Mesothelial cell of epicardium (in vitro differentiated cells): ENCODE measurements around the gene TSSK6. TPM values are rescaled to one million over a fixed set of nuclear protein-coding genes. Genes with fewer than 3 reads are reported as not detected.

ENCODE experiments used
- DNase-seq, 2 experiments: peaks; one replicate each; pipeline ENCODE4 v3.0.0; 2021; ENCODE audit warnings: low spot score in 2 of 2; ENCODE audit not compliant: unreplicated experiment in 2 of 2
- H3K27ac Mint-ChIP-seq: 2 replicates; pipeline ENCODE4 v1.8.0; 2021; ENCODE audit warnings: mixed read lengths
- H3K27me3 Mint-ChIP-seq: 2 replicates; pipeline ENCODE4 v1.8.0; 2021; ENCODE audit warnings: low read depth, mixed read lengths
- H3K36me3 Mint-ChIP-seq: 2 replicates; pipeline ENCODE4 v1.8.0; 2021; ENCODE audit warnings: mixed read lengths
- H3K4me1 Mint-ChIP-seq: 2 replicates; pipeline ENCODE4 v1.8.0; 2021; ENCODE audit warnings: mixed read lengths
- H3K4me3 Mint-ChIP-seq: 2 replicates; pipeline ENCODE4 v1.8.0; 2021; ENCODE audit warnings: mild to moderate bottlenecking, moderate library complexity, mixed read lengths
- H3K9me3 Mint-ChIP-seq: 2 replicates; pipeline ENCODE4 v1.8.0; 2021; ENCODE audit warnings: mixed read lengths
- CTCF ChIP-seq: fragments of 200-600 bp; sonication (generic); IDR thresholded peaks from one replicate; pipeline ENCODE4 v1.5.0; 2021; ENCODE audit warnings: antibody characterized with exemption; ENCODE audit not compliant: unreplicated experiment
- total RNA-seq: library from RNA; stranded (reverse); gene quantifications from 3 replicates; pipeline ENCODE4 v1.2.1, GENCODE V29; 2021

TSSK6 gene
- total RNA-seq, 1 donor from 2014 or later = 2.1 TPM

GRCh38 chr19:19527674-19528625 is 12.6 kb upstream of the TSSK6 start:
- Mint-ChIP-seq H3K27ac (no peak overlapping the region), H3K36me3 (peaks cover 3% of the 10 kb centered on the region), H3K4me3 (no peak overlapping the region), H3K4me1 (peaks cover 12% of the 10 kb centered on the region), H3K27me3 (no peaks in the 10 kb centered on the region), H3K9me3 (no peaks in the 10 kb centered on the region)
- no peak for TF ChIP-seq CTCF
- no peak for DNase-seq

- Mint-ChIP-seq H3K9me3 (no peaks in the 10 kb centered on the region), H3K4me1 (peaks cover 10% of the 10 kb centered on the region), H3K4me3 (no peak overlapping the region), H3K36me3 (peaks cover 6% of the 10 kb centered on the region), H3K27ac (no peak overlapping the region), H3K27me3 (no peaks in the 10 kb centered on the region)
- DNase-seq = no peak
- no peak for TF ChIP-seq CTCF
Observed at GRCh38 chr19:19527371-19527656, 12.0 kb upstream of the TSSK6 start.

GRCh38 chr19:19526581-19527370 is 11.4 kb upstream of the TSSK6 start:
- Mint-ChIP-seq H3K27me3 (no peaks in the 10 kb centered on the region), H3K4me1 (peaks cover 6% of the 10 kb centered on the region), H3K9me3 (no peaks in the 10 kb centered on the region), H3K27ac (no peak overlapping the region), H3K4me3 (no peak overlapping the region), H3K36me3 (peaks cover 6% of the 10 kb centered on the region)
- TF ChIP-seq CTCF = no peak
- no peak for DNase-seq

GRCh38 chr19:19525611-19526380 is 10.4 kb upstream of the TSSK6 start:
- no peak overlapping the region for H3K27ac Mint-ChIP-seq
- peaks cover 9% of the 10 kb centered on the region for H3K36me3 Mint-ChIP-seq
- no peaks in the 10 kb centered on the region for H3K27me3 Mint-ChIP-seq
- no peaks in the 10 kb centered on the region for H3K9me3 Mint-ChIP-seq
- no peak for DNase-seq
- no peak overlapping the region for H3K4me3 Mint-ChIP-seq
- TF ChIP-seq CTCF = no peak
- H3K4me1 Mint-ChIP-seq = peaks cover 3% of the 10 kb centered on the region

DNA sequence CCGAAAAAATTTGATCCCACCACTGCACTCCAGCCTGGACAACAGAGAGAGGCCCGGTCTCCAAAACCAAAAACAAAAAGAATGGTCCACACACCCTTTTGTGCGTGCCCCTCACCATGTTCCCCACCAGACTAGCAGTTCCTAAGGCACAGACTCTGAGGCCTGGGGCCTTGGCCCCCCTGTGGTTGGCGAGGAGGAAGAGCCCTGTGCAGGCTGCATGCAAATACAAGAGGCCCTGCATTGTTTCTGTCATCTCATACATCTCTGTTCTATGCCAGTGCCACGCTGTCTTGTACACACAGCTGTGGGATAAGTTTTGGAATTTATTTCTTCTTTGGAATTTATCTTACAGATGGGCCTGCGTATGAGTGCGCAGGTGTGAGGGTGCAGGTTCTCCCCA is 8.7 kb upstream of the TSSK6 start:
- Mint-ChIP-seq H3K4me3 (no peak overlapping the region), H3K27me3 (no peaks in the 10 kb centered on the region), H3K36me3 (peaks cover 21% of the 10 kb centered on the region), H3K27ac (no peak overlapping the region), H3K9me3 (no peaks in the 10 kb centered on the region), H3K4me1 (no peaks in the 10 kb centered on the region)
- DNase-seq = no peak
- no peak for TF ChIP-seq CTCF
